Hematopoietic multipotent progenitor cell treated with erythropoietin and hydrocortisone succinate and interleukin-3 and kit ligand, for 8 days (in vitro differentiated cells): ENCODE data around the gene COCH.
"Not testable (repeated sequence)": the region's sequence is repeated elsewhere in the genome, so short reads cannot be mapped to it uniquely, and the experiment has no call there.

Experiments
- DNase-seq: peaks from one replicate; pipeline ENCODE4 v3.0.0-alpha.2; 2015

COCH gene

GRCh38 chr14:30933937-30934336, 59.6 kb downstream of the COCH start:
- DNase-seq, result not testable (repeated sequence)

GRCh38 chr14:30935445-30935844, 61.1 kb downstream of the COCH start:
- DNase-seq, result no peak

GRCh38 chr14:30938617-30939016, 64.3 kb downstream of the COCH start:
- DNase-seq, result no peak
